GM19452 (cell line): ENCODE data around the gene STK31.
"Not testable (repeated sequence)": the region's sequence is repeated elsewhere in the genome, so short reads cannot be mapped to it uniquely, and the experiment has no call there.

Experiments
- ATAC-seq: cut with Tn5 transposase; IDR thresholded peaks from one replicate; pipeline ENCODE4 v1.9.1; 2021; ENCODE audit not compliant: unreplicated experiment

STK31 gene

GRCh38 chr7:23712368-23713284 lies 2.6 kb downstream of the STK31 start:
- no peak for ATAC-seq

GRCh38 chr7:23713285-23714149 lies 3.5 kb downstream of the STK31 start:
- ATAC-seq: no peak

GRCh38 chr7:23714150-23714464 lies 4.1 kb downstream of the STK31 start:
- ATAC-seq: no peak

GRCh38 chr7:23714579-23714978 lies 4.6 kb downstream of the STK31 start:
- ATAC-seq: no peak

- ATAC-seq: no peak
These were observed 5.1 kb downstream of the STK31 start for GRCh38 chr7:23715099-23715498.

GRCh38 chr7:23717788-23718187 lies 7.8 kb downstream of the STK31 start:
- no peak for ATAC-seq

- ATAC-seq: no peak
These were observed 11.4 kb downstream of the STK31 start for GRCh38 chr7:23721456-23721855.

GRCh38 chr7:23722587-23723216 lies 12.7 kb downstream of the STK31 start:
- not testable (repeated sequence) for ATAC-seq

GRCh38 chr7:23724113-23724512 lies 14.1 kb downstream of the STK31 start:
- not testable (repeated sequence) for ATAC-seq

- ATAC-seq: no peak
These were observed 32.0 kb downstream of the STK31 start for GRCh38 chr7:23742051-23742450.

- no peak for ATAC-seq
These were observed 33.2 kb downstream of the STK31 start for GRCh38 chr7:23743226-23743625.

- no peak for ATAC-seq
These were observed 36.6 kb downstream of the STK31 start for GRCh38 chr7:23746629-23747028.

GRCh38 chr7:23751852-23752251 lies 41.8 kb downstream of the STK31 start:
- ATAC-seq: no peak

GRCh38 chr7:23758839-23759238 lies 48.8 kb downstream of the STK31 start:
- ATAC-seq: not testable (repeated sequence)

GRCh38 chr7:23759671-23760391 lies 49.8 kb downstream of the STK31 start:
- ATAC-seq: no peak

GRCh38 chr7:23765943-23766342 lies 55.9 kb downstream of the STK31 start:
- no peak for ATAC-seq

GRCh38 chr7:23767514-23767913 lies 57.5 kb downstream of the STK31 start:
- no peak for ATAC-seq

GRCh38 chr7:23768022-23768421 lies 58.0 kb downstream of the STK31 start:
- ATAC-seq: no peak

GRCh38 chr7:23779185-23779800 lies 69.3 kb downstream of the STK31 start:
- ATAC-seq: not testable (repeated sequence)

GRCh38 chr7:23783115-23783514 lies 73.1 kb downstream of the STK31 start:
- ATAC-seq: no peak
